Eye (tissue), 1 donor: ENCODE measurements around the gene STK35.
"Not testable (repeated sequence)": the region's sequence is repeated elsewhere in the genome, so short reads cannot be mapped to it uniquely, and the experiment has no call there.

Experiments
- DNase-seq: peaks from one replicate; pipeline ENCODE4 v3.0.0-alpha.2; 2015

Gene STK35

GRCh38 chr20:2163757-2164156, 62.1 kb downstream of the STK35 start:
- DNase-seq = no peak

- no peak for DNase-seq
Measured at GRCh38 chr20:2164421-2164820, 62.8 kb downstream of the STK35 start.

GRCh38 chr20:2164966-2165365, 63.3 kb downstream of the STK35 start:
- DNase-seq = no peak

- no peak for DNase-seq
Measured at GRCh38 chr20:2165871-2166270, 64.2 kb downstream of the STK35 start.

- no peak for DNase-seq
Measured at GRCh38 chr20:2167112-2167511, 65.5 kb downstream of the STK35 start.

GRCh38 chr20:2168946-2169345, 67.3 kb downstream of the STK35 start:
- peak; percentile 35 for DNase-seq

- DNase-seq = no peak
Measured at GRCh38 chr20:2169456-2170088, 67.9 kb downstream of the STK35 start.

- no peak for DNase-seq
Measured at GRCh38 chr20:2170404-2170803, 68.8 kb downstream of the STK35 start.

- no peak for DNase-seq
Measured at GRCh38 chr20:2171266-2171790, 69.7 kb downstream of the STK35 start.

GRCh38 chr20:2171840-2172239, 70.2 kb downstream of the STK35 start:
- DNase-seq = not testable (repeated sequence)

- peak; percentile 91 for DNase-seq
Measured at GRCh38 chr20:2172305-2173175, 70.9 kb downstream of the STK35 start.

- DNase-seq = no peak
Measured at GRCh38 chr20:2173186-2173585, 71.6 kb downstream of the STK35 start.

- no peak for DNase-seq
Measured at GRCh38 chr20:2174067-2174466, 72.4 kb downstream of the STK35 start.

GRCh38 chr20:2176946-2177345, 75.3 kb downstream of the STK35 start:
- no peak for DNase-seq

GRCh38 chr20:2178318-2179232, 76.9 kb downstream of the STK35 start:
- DNase-seq = no peak

- DNase-seq = no peak
Measured at GRCh38 chr20:2179233-2179580, 77.6 kb downstream of the STK35 start.

GRCh38 chr20:2179949-2180348, 78.3 kb downstream of the STK35 start:
- DNase-seq = no peak

GRCh38 chr20:2183381-2183780, 81.8 kb downstream of the STK35 start:
- DNase-seq = peak; percentile 39

GRCh38 chr20:2184933-2185332, 83.3 kb downstream of the STK35 start:
- DNase-seq = not testable (repeated sequence)

GRCh38 chr20:2195614-2196013, 94.0 kb downstream of the STK35 start:
- DNase-seq = no peak

GRCh38 chr20:2197166-2197565, 95.5 kb downstream of the STK35 start:
- DNase-seq = no peak
